HEK293T (cell line): ENCODE measurements around the gene ITPKB.

Source experiments
- CTCF ChIA-PET: fragments of 350-600 bp; formaldehyde crosslinking; extraction: SDS; loops from one replicate; lab custom pipeline; 2021; ENCODE audit warnings: antibody characterized with exemption, inconsistent platforms; lab: Yijun Ruan, JAX
- POLR2A ChIA-PET: fragments of 350-600 bp; formaldehyde crosslinking; extraction: SDS; loops from one replicate; lab custom pipeline; 2020; ENCODE audit warnings: antibody characterized with exemption, inconsistent platforms; lab: Yijun Ruan, JAX
- DNase-seq: peaks from one replicate; pipeline ENCODE4 v3.0.0; 2012; ENCODE audit warnings: mixed read lengths; ENCODE audit errors: extremely low spot score
- ARNT ChIP-seq: fragments of 450-650 bp; IDR thresholded peaks from 2 replicates; pipeline ENCODE4 v1.6.1; 2017; ENCODE audit warnings: mild to moderate bottlenecking
- BHLHE40 ChIP-seq: fragments of 450-650 bp; IDR thresholded peaks from 2 replicates; pipeline ENCODE4 v1.6.1; 2016; ENCODE audit warnings: mild to moderate bottlenecking, moderate library complexity, borderline replicate concordance
- CTBP1 ChIP-seq: fragments of 450-650 bp; IDR thresholded peaks from 2 replicates; pipeline ENCODE4 v1.6.1; 2016; ENCODE audit warnings: borderline replicate concordance
- ELF4 ChIP-seq: fragments of 450-650 bp; IDR thresholded peaks from 2 replicates; pipeline ENCODE4 v1.6.1; 2017; ENCODE audit warnings: antibody characterized with exemption
- FOXA1 ChIP-seq: fragments of 450-650 bp; IDR thresholded peaks from 2 replicates; pipeline ENCODE4 v1.6.1; 2016; ENCODE audit warnings: mild to moderate bottlenecking
- FOXK2 ChIP-seq: fragments of 450-650 bp; IDR thresholded peaks from 2 replicates; pipeline ENCODE4 v1.6.1; 2016; ENCODE audit warnings: mild to moderate bottlenecking
- FOXM1 ChIP-seq: fragments of 450-650 bp; IDR thresholded peaks from 2 replicates; pipeline ENCODE4 v1.6.1; 2017; ENCODE audit warnings: mild to moderate bottlenecking, borderline replicate concordance
- HDGF ChIP-seq: fragments of 450-650 bp; IDR thresholded peaks from 2 replicates; pipeline ENCODE4 v1.6.1; 2017; ENCODE audit warnings: antibody characterized with exemption, borderline replicate concordance
- L3MBTL2 ChIP-seq: fragments of 450-650 bp; conservative IDR thresholded peaks from 2 replicates; pipeline ENCODE4 v1.6.1; 2016; ENCODE audit warnings: mild to moderate bottlenecking
- LEF1 ChIP-seq: fragments of 450-650 bp; IDR thresholded peaks from 2 replicates; pipeline ENCODE4 v1.6.1; 2017; ENCODE audit warnings: mild to moderate bottlenecking, borderline replicate concordance
- NFRKB ChIP-seq: fragments of 450-650 bp; IDR thresholded peaks from 2 replicates; pipeline ENCODE4 v1.6.1; 2016; ENCODE audit warnings: mild to moderate bottlenecking, moderate library complexity
- PKNOX1 ChIP-seq: fragments of 450-650 bp; IDR thresholded peaks from 2 replicates; pipeline ENCODE4 v1.6.1; 2016
- SP1 ChIP-seq: fragments of 450-650 bp; IDR thresholded peaks from 2 replicates; pipeline ENCODE4 v1.6.1; 2017
- SUZ12 ChIP-seq: fragments of 450-650 bp; IDR thresholded peaks from 2 replicates; pipeline ENCODE4 v1.6.1; 2016; ENCODE audit warnings: mild to moderate bottlenecking
- TARDBP ChIP-seq: fragments of 450-650 bp; IDR thresholded peaks from 2 replicates; pipeline ENCODE4 v1.6.1; 2016
- ZNF384 ChIP-seq: fragments of 450-650 bp; IDR thresholded peaks from 2 replicates; pipeline ENCODE4 v1.6.1; 2016

ITPKB gene

GRCh38 chr1:226654668-226655055 lies 84.4 kb downstream of the ITPKB start:
- DNase-seq: no peak
- POLR2A ChIA-PET: no interaction called here
- CTCF ChIA-PET: interaction anchor here (1.2 kb wide), 1 partner anchor 19 kb away, joined by 4 read pairs; no protein-coding TSS in a partner anchor
- TF ChIP-seq BHLHE40 (no peak), ELF4 (no peak), TARDBP (no peak), PKNOX1 (no peak), FOXM1 (no peak), ZNF384 (no peak), FOXK2 (no peak)

GRCh38 chr1:226654046-226654667 lies 84.9 kb downstream of the ITPKB start:
- TF ChIP-seq SP1 (no peak), L3MBTL2 (no peak), FOXA1 (no peak), ELF4 (no peak), HDGF (no peak), SUZ12 (no peak), TARDBP (no peak), PKNOX1 (no peak), NFRKB (no peak), BHLHE40 (no peak), FOXK2 (no peak), CTBP1 (no peak), ARNT (no peak), FOXM1 (no peak), LEF1 (no peak), ZNF384 (no peak)
- DNase-seq: no peak
- ChIA-PET CTCF (interaction anchor here (1.0 to 1.2 kb wide), 2 partner anchors 11 to 19 kb away, joined by 4 to 5 read pairs; no protein-coding TSS in a partner anchor), POLR2A (interaction anchor here (1.3 kb wide), 1 partner anchor 49 kb away, joined by 3 read pairs; no protein-coding TSS in a partner anchor)

- no peak for TF ChIP-seq FOXM1
- TF ChIP-seq HDGF: no peak
- TF ChIP-seq CTBP1: no peak
- TF ChIP-seq FOXK2: no peak
- TF ChIP-seq ELF4: no peak
- TF ChIP-seq ZNF384: no peak
- TF ChIP-seq LEF1: no peak
- TF ChIP-seq BHLHE40: no peak
- TF ChIP-seq PKNOX1: no peak
- TF ChIP-seq SP1: no peak
- ChIA-PET POLR2A (interaction anchor here (1.3 kb wide), 1 partner anchor 50 kb away, joined by 3 read pairs; no protein-coding TSS in a partner anchor), CTCF (interaction anchor here (1.0 to 1.2 kb wide), 2 partner anchors 10 to 18 kb away, joined by 4 to 5 read pairs; no protein-coding TSS in a partner anchor)
- DNase-seq: no peak
These were observed 85.7 kb downstream of the ITPKB start for GRCh38 chr1:226653311-226653921.

- POLR2A ChIA-PET: no interaction called here
- no peak for DNase-seq
- TF ChIP-seq FOXK2: no peak
- CTCF ChIA-PET: interaction anchor here (1.0 kb wide), 1 partner anchor 26 kb away, joined by 3 read pairs; no protein-coding TSS in a partner anchor
These were observed 86.5 kb downstream of the ITPKB start for GRCh38 chr1:226652613-226653012.

GRCh38 chr1:226651732-226652105 lies 87.4 kb downstream of the ITPKB start:
- POLR2A ChIA-PET: interaction anchor here (1.7 kb wide), 1 partner anchor 16 kb away, joined by 3 read pairs; no protein-coding TSS in a partner anchor
- no peak for TF ChIP-seq SUZ12
- no peak for TF ChIP-seq BHLHE40
- no peak for TF ChIP-seq FOXM1
- no peak for TF ChIP-seq PKNOX1
- no peak for TF ChIP-seq HDGF
- TF ChIP-seq LEF1: no peak
- no peak for TF ChIP-seq NFRKB
- TF ChIP-seq TARDBP: no peak
- TF ChIP-seq ZNF384: no peak
- TF ChIP-seq FOXK2: no peak
- DNase-seq: no peak
- CTCF ChIA-PET: no interaction called here
